HG02852 (cell line): ENCODE measurements around the gene MAGEH1.

ENCODE experiments used
- ATAC-seq: cut with Tn5 transposase; IDR thresholded peaks from one replicate; pipeline ENCODE4 v1.9.1; 2021; ENCODE audit warnings: mild to moderate bottlenecking, moderate library complexity; ENCODE audit not compliant: unreplicated experiment

MAGEH1 gene

GRCh38 chrX:55490121-55490520 lies 38.2 kb downstream of the MAGEH1 start:
- ATAC-seq: no peak

GRCh38 chrX:55490974-55491373 lies 39.0 kb downstream of the MAGEH1 start:
- ATAC-seq: no peak
